DND-41 (cell line): ENCODE measurements around the gene EOGT.

Source experiments
- CTCF ChIP-seq: IDR thresholded peaks from 2 replicates; pipeline ENCODE4 v1.5.1; 2012; ENCODE audit warnings: borderline replicate concordance, low read length, moderate library complexity, mild to moderate bottlenecking; ENCODE audit not compliant: poor library complexity, severe bottlenecking; ENCODE audit errors: extremely low read depth
- EZH2 ChIP-seq: IDR thresholded peaks from 3 replicates; pipeline ENCODE4 v1.6.1; 2012; ENCODE audit warnings: borderline replicate concordance, low read depth, mild to moderate bottlenecking, moderate library complexity, low read length, inconsistent platforms; ENCODE audit not compliant: severe bottlenecking

DNA sequence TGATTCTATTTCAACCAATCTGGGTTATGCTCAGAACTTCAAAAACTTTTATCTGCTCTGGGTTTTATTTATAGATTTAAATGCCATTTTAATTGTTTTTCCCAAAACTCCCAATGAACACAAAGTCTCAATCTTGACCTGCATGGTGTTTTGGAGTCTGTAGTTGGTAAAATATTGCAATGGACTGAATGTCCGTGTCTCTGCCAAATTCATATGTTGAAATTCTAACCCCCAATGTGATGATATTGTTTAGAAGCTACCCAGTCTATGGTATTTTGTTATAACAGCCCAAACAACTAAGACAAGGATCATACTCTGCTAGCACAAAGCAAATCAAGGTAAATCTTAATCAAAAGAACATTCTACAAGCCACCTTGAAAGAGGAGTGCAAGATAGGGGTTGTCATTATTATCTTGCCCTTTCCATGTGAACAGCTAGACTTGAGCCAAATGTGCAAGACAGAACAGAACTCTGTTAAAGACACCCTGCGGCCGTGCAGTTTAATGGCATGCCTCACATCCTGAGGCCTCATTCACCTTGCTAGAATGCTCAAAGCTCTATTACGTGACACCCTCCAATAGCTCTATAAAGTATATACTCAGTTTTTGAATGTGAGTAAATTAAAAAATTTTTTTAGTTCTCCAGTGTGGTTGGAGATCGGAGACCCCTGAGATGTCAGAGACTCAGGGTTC is 7.5 kb downstream of the EOGT start:
- TF ChIP-seq CTCF (no peak), EZH2 (no peak)
